Esophagus (tissue), 2 donors: ENCODE data around the gene ZNF879. TPM values are rescaled to one million over a fixed set of nuclear protein-coding genes. Genes with fewer than 3 reads are reported as not detected.

ENCODE experiments used
- H3K27ac ChIP-seq, 2 donors: one replicate each; pipeline ENCODE4 v1.5.1; 2013; ENCODE audit warnings: low read depth in 2 of 2, mild to moderate bottlenecking in 2 of 2, inconsistent platforms in 1 of 2, low read length in 1 of 2, moderate library complexity in 1 of 2
- H3K27me3 ChIP-seq, 2 donors: one replicate each; pipeline ENCODE4 v1.6.1; 2013; ENCODE audit warnings: low read length in 2 of 2, control low read depth in 1 of 2, mild to moderate bottlenecking in 1 of 2; ENCODE audit not compliant: insufficient read depth in 2 of 2, control insufficient read depth in 1 of 2
- H3K36me3 ChIP-seq, 2 donors: one replicate each; pipeline ENCODE4 v1.6.1; 2013; ENCODE audit warnings: low read length in 1 of 2; ENCODE audit not compliant: control insufficient read depth in 2 of 2, insufficient read depth in 2 of 2
- H3K4me1 ChIP-seq, 2 donors: one replicate each; pipeline ENCODE4 v1.6.1; 2013; ENCODE audit warnings: low read length in 1 of 2; ENCODE audit not compliant: control insufficient read depth in 2 of 2, insufficient read depth in 2 of 2
- H3K4me3 ChIP-seq, 2 donors: one replicate each; pipeline ENCODE4 v1.5.1; 2013; ENCODE audit warnings: low read length in 2 of 2, mild to moderate bottlenecking in 2 of 2, low read depth in 1 of 2, moderate library complexity in 1 of 2
- H3K9me3 ChIP-seq, 2 donors: one replicate each; pipeline ENCODE4 v1.6.1; 2013; ENCODE audit warnings: mild to moderate bottlenecking in 2 of 2, low read depth in 1 of 2, low read length in 1 of 2, moderate library complexity in 1 of 2; ENCODE audit not compliant: control insufficient read depth in 2 of 2, insufficient read depth in 1 of 2
- WGBS, 2 donors: extraction: QIAGEN DNeasy Blood & Tissue Kit; methylation state at CpG; one replicate each; pipeline ENCODE4 v1.1.7; 2013; 5-methylcytosine and 5-hydroxymethylcytosine counted together
- polyA plus RNA-seq, 2 donors: library from polyadenylated mRNA; stranded (reverse); fragments of 200-250 nt; gene quantifications; one replicate each; pipeline ENCODE4 v1.2.3, GENCODE V29; 2013
- donor health status: healthy with polysubstance abuse.
- donor health status: Bipolar disorder and iron deficiency.

ZNF879 gene
- polyA plus RNA-seq, 2 donors: 1.4 to 2.1 TPM

DNA sequence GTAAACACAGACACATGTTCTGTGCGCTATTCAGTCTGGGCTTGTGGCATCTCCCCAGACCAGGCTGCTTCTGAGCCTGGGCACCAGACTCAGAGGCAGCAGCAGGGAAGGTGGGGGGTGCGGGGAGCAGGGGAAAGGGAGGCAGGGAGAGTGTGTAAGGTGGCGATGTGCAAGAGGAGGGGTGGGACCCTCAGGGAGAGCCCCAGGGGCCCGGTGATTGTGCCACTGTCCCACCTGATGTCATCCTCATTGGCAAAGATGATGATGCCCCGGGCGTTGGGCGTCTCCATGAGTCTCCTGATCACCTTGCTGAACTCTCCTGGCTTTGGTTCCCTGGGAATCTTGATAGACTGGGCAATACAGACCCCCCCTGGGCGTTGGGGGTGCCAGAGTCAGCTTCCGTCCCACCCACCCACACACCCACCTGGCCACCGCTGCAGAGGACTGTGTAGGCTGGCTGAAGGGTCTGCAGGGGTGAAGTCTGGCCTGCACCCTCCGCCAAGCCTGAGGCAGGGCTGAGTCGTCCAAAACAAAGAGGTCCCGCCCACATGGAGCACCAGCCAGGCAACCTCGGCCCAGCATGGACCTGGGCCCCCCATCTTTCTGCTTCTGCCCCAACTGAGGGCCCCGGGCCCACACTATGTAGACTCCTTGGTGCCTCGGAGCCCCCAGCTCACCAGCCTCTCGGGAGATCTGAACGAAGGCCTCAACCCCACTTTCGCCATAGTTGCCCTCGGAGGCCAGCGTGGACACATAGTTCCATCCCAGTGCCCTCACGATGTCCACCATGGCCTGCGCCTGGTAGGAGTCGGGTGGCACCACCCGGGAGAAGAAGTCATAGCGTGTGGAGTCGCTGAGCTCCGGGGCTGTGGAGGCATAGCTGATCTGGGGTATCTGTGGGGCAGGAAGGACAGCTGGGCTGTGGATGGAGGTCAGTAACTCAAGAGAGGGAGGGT, 32.1 kb upstream of the ZNF879 start:
- H3K9me3 ChIP-seq: peaks cover 13 to 34% of the 10 kb centered on the region in 2 donors
- WGBS, 2 donors: 88 to 90% methylated on average over 28 of the region's 28 CpGs

GRCh38 chr5:178992291-178992895, 31.2 kb upstream of the ZNF879 start:
- Histone ChIP-seq H3K4me3 (no peak overlapping the region), H3K27me3 (peaks cover 4 to 5% of the 10 kb centered on the region in 2 donors), H3K36me3 (no peaks in the 10 kb centered on the region), H3K27ac (no peak overlapping the region), H3K4me1 (peaks cover 0 to 4% of the 10 kb centered on the region in 2 donors), H3K9me3 (peaks cover 11 to 24% of the 10 kb centered on the region in 2 donors)
- 62 to 70% methylated on average over 9 of the region's 9 CpGs for WGBS, 2 donors

More for the DNA sequence above, 32.1 kb upstream of the ZNF879 start:
- Histone ChIP-seq H3K27me3 (peaks cover 4 to 5% of the 10 kb centered on the region in 2 donors), H3K4me1 (peaks cover 0 to 4% of the 10 kb centered on the region in 2 donors), H3K36me3 (no peaks in the 10 kb centered on the region), H3K27ac (no peak overlapping the region), H3K4me3 (no peak overlapping the region)

GRCh38 chr5:178993236-178993765, 30.3 kb upstream of the ZNF879 start:
- Histone ChIP-seq H3K27me3 (peaks cover 4 to 5% of the 10 kb centered on the region in 2 donors), H3K9me3 (peaks cover 11 to 23% of the 10 kb centered on the region in 2 donors), H3K36me3 (no peaks in the 10 kb centered on the region), H3K27ac (no peak overlapping the region), H3K4me3 (no peak overlapping the region), H3K4me1 (peaks cover 0 to 4% of the 10 kb centered on the region in 2 donors)
- WGBS, 2 donors: 61 to 65% methylated on average over 20 of the region's 20 CpGs

DNA sequence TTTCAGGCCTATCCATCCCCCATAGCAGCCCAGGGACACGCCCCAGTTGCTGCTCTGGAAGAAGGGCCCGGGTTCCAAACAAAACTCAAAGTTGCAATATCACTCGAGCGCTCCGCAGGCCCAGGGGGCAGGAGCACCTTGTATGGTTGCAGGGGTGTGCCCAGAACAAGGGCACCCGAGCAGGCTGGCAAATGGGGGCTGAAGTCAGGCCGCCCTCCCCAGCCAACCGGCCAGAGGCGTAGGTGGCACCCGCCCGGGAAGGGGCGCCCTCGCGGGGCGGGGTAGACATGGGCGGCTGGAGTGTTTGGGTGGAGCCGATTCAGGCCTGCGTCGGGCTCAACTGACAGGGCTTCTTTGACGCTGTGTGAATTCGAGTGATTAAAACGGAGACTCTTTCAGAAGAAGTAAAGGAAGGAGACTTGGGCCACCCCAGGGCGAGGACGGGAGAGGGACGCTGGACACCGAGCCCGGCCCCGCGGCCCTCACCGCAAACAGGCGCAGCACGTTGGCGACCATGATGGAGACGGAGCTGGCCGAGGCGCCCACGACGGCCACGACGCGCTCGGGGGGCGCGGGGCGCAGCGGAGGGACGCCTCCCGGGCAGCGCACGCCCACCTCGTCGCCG, 29.5 kb upstream of the ZNF879 start:
- peaks cover 0 to 4% of the 10 kb centered on the region in 2 donors for H3K4me1 ChIP-seq
- peaks cover 4 to 5% of the 10 kb centered on the region in 2 donors for H3K27me3 ChIP-seq
- H3K36me3 ChIP-seq: no peaks in the 10 kb centered on the region
- H3K4me3 ChIP-seq: no peak overlapping the region
- peaks cover 3 to 24% of the 10 kb centered on the region in 2 donors for H3K9me3 ChIP-seq
- no peak overlapping the region for H3K27ac ChIP-seq
- 27 to 28% methylated on average over 44 to 53 of the region's 53 CpGs for WGBS, 2 donors

GRCh38 chr5:178994580-178995340, 28.8 kb upstream of the ZNF879 start, which contains the start of gene GRM6:
TSS of gene GRM6 (minus strand) at chr5:178995320. CDS start at chr5:178994944, 376 bp downstream.
- H3K27me3 ChIP-seq: peaks cover 4 to 5% of the 10 kb centered on the region in 2 donors
- H3K27ac ChIP-seq: no peak within 1 kb of the TSS
- peaks cover 0 to 4% of the 10 kb centered on the region in 2 donors for H3K4me1 ChIP-seq
- H3K4me3 ChIP-seq: peak within 1 kb of the TSS in 1 of 2 donors; percentile 1
- WGBS, 2 donors: 4 to 5% methylated on average over 84 to 97 of the region's 97 CpGs
- H3K36me3 ChIP-seq: no peaks in the 10 kb centered on the region
- H3K9me3 ChIP-seq: peaks cover 2 to 18% of the 10 kb centered on the region in 2 donors

- 10 to 13% methylated on average over 6 of the region's 6 CpGs for WGBS, 2 donors
- H3K4me3 ChIP-seq: no peak overlapping the region
- H3K27ac ChIP-seq: no peak overlapping the region
- peaks cover 2 to 15% of the 10 kb centered on the region in 2 donors for H3K9me3 ChIP-seq
- H3K36me3 ChIP-seq: no peaks in the 10 kb centered on the region
- peaks cover 0 to 4% of the 10 kb centered on the region in 2 donors for H3K4me1 ChIP-seq
- H3K27me3 ChIP-seq: peaks cover 4 to 5% of the 10 kb centered on the region in 2 donors
Observed at GRCh38 chr5:178995341-178995690, 28.3 kb upstream of the ZNF879 start.

GRCh38 chr5:178996156-178996555, 27.4 kb upstream of the ZNF879 start:
- Histone ChIP-seq H3K4me1 (peaks cover 0 to 4% of the 10 kb centered on the region in 2 donors), H3K4me3 (no peak overlapping the region), H3K27ac (no peak overlapping the region), H3K27me3 (peaks cover 4 to 5% of the 10 kb centered on the region in 2 donors), H3K9me3 (peaks cover 2 to 11% of the 10 kb centered on the region in 2 donors), H3K36me3 (no peaks in the 10 kb centered on the region)
- 60 to 61% methylated on average over 11 of the region's 11 CpGs for WGBS, 2 donors

DNA sequence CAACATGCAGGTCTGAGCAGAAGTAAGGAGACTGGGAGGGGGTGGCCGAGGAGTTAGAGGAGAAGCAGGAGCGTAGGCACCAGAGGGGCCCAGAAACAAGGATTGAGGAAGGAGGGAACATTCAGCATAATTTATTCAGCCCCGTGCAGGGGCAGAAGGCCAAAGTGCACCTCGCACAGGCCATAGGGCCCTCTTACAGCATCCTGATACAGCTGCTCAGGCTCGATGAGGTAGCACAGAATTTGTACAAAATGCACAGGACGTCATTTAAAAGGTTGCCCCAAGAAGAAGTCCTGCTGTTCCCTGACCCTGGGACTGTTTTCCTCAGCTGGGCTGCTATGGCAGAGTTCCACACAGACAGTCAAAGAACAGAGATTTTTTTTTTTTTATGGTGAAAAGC, 26.4 kb upstream of the ZNF879 start:
- Histone ChIP-seq H3K9me3 (peaks cover 2 to 11% of the 10 kb centered on the region in 2 donors), H3K36me3 (no peaks in the 10 kb centered on the region), H3K27me3 (peaks cover 4 to 5% of the 10 kb centered on the region in 2 donors), H3K4me3 (no peak overlapping the region), H3K4me1 (peaks cover 0 to 4% of the 10 kb centered on the region in 2 donors), H3K27ac (no peak overlapping the region)
- 72% methylated on average over 6 of the region's 6 CpGs for WGBS, 2 donors
